ENCODE data around the gene SPATA24.
"Not testable (repeated sequence)": the region's sequence is repeated elsewhere in the genome, so short reads cannot be mapped to it uniquely, and the experiment has no call there.

SPATA24 gene

GRCh38 chr5:139361835-139362429 lies 42.0 kb downstream of the SPATA24 start:
- DNase-seq (ENCODE audit: low read depth) = no peak
- no peak overlapping the region for H3K4me3 ChIP-seq (ENCODE audit: low read depth, low read length)
- TF ChIP-seq, protein P1, sequence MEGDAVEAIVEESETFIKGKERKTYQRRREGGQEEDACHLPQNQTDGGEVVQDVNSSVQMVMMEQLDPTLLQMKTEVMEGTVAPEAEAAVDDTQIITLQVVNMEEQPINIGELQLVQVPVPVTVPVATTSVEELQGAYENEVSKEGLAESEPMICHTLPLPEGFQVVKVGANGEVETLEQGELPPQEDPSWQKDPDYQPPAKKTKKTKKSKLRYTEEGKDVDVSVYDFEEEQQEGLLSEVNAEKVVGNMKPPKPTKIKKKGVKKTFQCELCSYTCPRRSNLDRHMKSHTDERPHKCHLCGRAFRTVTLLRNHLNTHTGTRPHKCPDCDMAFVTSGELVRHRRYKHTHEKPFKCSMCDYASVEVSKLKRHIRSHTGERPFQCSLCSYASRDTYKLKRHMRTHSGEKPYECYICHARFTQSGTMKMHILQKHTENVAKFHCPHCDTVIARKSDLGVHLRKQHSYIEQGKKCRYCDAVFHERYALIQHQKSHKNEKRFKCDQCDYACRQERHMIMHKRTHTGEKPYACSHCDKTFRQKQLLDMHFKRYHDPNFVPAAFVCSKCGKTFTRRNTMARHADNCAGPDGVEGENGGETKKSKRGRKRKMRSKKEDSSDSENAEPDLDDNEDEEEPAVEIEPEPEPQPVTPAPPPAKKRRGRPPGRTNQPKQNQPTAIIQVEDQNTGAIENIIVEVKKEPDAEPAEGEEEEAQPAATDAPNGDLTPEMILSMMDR (IDR thresholded peaks at IDR 0.05; ENCODE audit: control insufficient read depth, extremely low read depth, insufficient read depth) = no peak

DNA sequence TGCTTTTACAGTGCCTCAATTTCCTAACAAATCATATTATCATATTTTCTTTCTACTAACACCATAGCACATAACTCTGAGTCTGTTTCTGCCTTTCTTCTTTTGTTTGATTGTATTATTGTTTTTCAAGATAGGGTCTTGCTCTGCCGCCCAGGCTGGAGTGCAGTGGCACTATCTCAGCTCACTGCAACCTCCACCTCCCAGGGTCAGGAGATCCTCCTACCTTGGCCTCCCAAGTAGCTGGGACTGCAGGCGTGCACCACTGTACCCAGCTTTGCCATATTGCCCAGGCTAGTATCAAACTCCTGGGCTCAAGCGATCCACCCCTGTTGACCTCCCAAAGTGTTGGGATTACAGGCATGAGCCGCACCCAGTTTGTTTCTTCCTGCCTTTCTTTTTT lies 43.5 kb downstream of the SPATA24 start:
- TF ChIP-seq, protein P1 (IDR thresholded peaks at IDR 0.05; ENCODE audit: control insufficient read depth, extremely low read depth, insufficient read depth) = no peak
- no peak overlapping the region for H3K4me3 ChIP-seq (ENCODE audit: low read depth, low read length)
- DNase-seq (ENCODE audit: low read depth) = no peak

GRCh38 chr5:139358064-139358463 lies 45.8 kb downstream of the SPATA24 start:
- DNase-seq (ENCODE audit: low read depth) = no peak
- no peak overlapping the region for H3K4me3 ChIP-seq (ENCODE audit: low read depth, low read length)
- TF ChIP-seq, protein P1 (IDR thresholded peaks at IDR 0.05; ENCODE audit: control insufficient read depth, extremely low read depth, insufficient read depth) = no peak

DNA sequence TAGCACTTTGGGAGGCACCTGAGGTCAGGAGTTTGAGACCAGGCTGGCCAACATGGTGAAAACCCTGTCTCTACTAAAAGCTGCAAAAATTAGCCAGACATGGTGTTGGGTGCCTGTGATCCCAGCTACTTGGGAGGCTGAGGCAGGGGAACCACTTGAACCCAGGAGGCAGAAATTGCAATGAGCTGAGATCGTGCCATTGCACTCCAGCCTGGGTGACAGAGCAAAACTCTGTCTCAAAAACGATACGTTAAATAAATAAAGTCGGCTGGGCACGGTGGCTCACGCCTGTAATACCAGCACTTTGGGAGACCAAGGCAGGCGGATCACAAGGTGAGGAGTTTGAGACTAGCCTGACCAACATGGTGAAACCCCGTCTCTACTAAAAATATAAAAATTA lies 48.0 kb downstream of the SPATA24 start:
- not testable (repeated sequence) for H3K4me3 ChIP-seq (ENCODE audit: low read depth, low read length); DNase-seq (ENCODE audit: low read depth)

DNA sequence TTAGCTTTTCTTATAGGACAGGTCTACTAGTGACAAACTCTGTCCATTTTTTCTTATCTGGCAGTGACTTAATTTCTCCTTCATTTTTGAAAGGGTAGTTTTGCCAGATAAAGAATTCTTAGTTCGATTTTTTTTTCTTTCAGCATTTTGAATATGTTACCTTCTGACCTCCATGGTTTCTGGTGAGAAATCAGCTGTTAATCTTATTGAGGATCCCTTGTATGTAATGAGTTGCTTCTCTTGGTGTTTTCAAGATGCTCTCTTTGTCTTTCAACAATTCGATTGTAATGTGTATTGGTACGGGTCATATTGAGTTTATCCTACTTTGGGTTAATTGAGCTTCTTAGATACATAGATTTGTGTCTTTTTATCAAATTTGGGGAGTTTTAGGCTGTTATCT lies 49.7 kb downstream of the SPATA24 start:
- TF ChIP-seq, protein P1 (IDR thresholded peaks at IDR 0.05; ENCODE audit: control insufficient read depth, extremely low read depth, insufficient read depth) = no peak
- DNase-seq (ENCODE audit: low read depth) = no peak
- no peak overlapping the region for H3K4me3 ChIP-seq (ENCODE audit: low read depth, low read length)

- DNase-seq (ENCODE audit: low read depth); H3K4me3 ChIP-seq (ENCODE audit: low read depth, low read length): not testable (repeated sequence)
Observed at GRCh38 chr5:139347863-139348262, 56.0 kb downstream of the SPATA24 start.

All from LNCaP clone FGC (cell line).